WTC11 (cell line): ENCODE measurements around the gene FYN. TPM values are rescaled to one million over a fixed set of nuclear protein-coding genes. Genes with fewer than 3 reads are reported as not detected.

Source experiments
- ATAC-seq: fragments of 200-7000 bp; cut with Tn5 transposase; 2 replicates; pipeline ENCODE4 v1.10.0; 2021; ENCODE audit warnings: mild to moderate bottlenecking, moderate library complexity
- CTCF ChIA-PET: fragments of 300-600 bp; sonication (Branson Sonifier 250); formaldehyde crosslinking; loops from one replicate; lab custom pipeline; 2021; ENCODE audit warnings: antibody characterized with exemption; lab: Charles Lee
- POLR2A ChIA-PET: fragments of 350-600 bp; sonication (Branson Sonifier 250); formaldehyde crosslinking; loops from one replicate; lab custom pipeline; 2021; ENCODE audit warnings: antibody characterized with exemption; lab: Charles Lee
- DNase-seq: peaks from one replicate; pipeline ENCODE4 v3.0.0; 2021; ENCODE audit warnings: low spot score
- H3K27ac Mint-ChIP-seq: 2 replicates; pipeline ENCODE4 v1.8.0; 2021; ENCODE audit warnings: mixed read lengths
- H3K27me3 Mint-ChIP-seq: 2 replicates; pipeline ENCODE4 v1.8.0; 2021; ENCODE audit warnings: low read depth, mild to moderate bottlenecking, moderate library complexity, mixed read lengths
- H3K36me3 Mint-ChIP-seq: 2 replicates; pipeline ENCODE4 v1.8.0; 2021; ENCODE audit warnings: mixed read lengths
- H3K4me1 Mint-ChIP-seq: 2 replicates; pipeline ENCODE4 v1.8.0; 2022; ENCODE audit warnings: mixed read lengths
- H3K4me3 Mint-ChIP-seq: 2 replicates; pipeline ENCODE4 v1.8.0; 2021; ENCODE audit warnings: mild to moderate bottlenecking, moderate library complexity, mixed read lengths
- H3K9me3 Mint-ChIP-seq: 2 replicates; pipeline ENCODE4 v1.8.0; 2021; ENCODE audit warnings: mixed read lengths
- GABPB1 ChIP-seq: sonication (generic); formaldehyde crosslinking; IDR thresholded peaks from 2 replicates; pipeline ENCODE4 v1.8.1; 2023; ENCODE audit warnings: mild to moderate bottlenecking, missing genetic modification reagents
- KAT7 ChIP-seq: sonication (generic); formaldehyde crosslinking; IDR thresholded peaks from 2 replicates; pipeline ENCODE4 v1.8.1; 2023; ENCODE audit warnings: missing genetic modification reagents, mild to moderate bottlenecking, borderline replicate concordance
- NR1H2 ChIP-seq: sonication (generic); formaldehyde crosslinking; IDR thresholded peaks from 2 replicates; pipeline ENCODE4 v1.9.0; 2021; ENCODE audit warnings: mild to moderate bottlenecking, moderate library complexity, missing genetic modification reagents
- NR2C2 ChIP-seq: sonication (generic); formaldehyde crosslinking; IDR thresholded peaks from 2 replicates; pipeline ENCODE4 v1.8.0; 2022; ENCODE audit warnings: mild to moderate bottlenecking, missing genetic modification reagents
- ZNF317 ChIP-seq: sonication (generic); formaldehyde crosslinking; IDR thresholded peaks from 2 replicates; pipeline ENCODE4 v1.8.1; 2023; ENCODE audit warnings: low read depth, mild to moderate bottlenecking, moderate library complexity, missing genetic modification reagents, borderline replicate concordance
- ZNF396 ChIP-seq: fragments of 250-450 bp; sonication (Bioruptor Pico); IDR thresholded peaks from 2 replicates; pipeline ENCODE4 v1.8.0; 2021; ENCODE audit warnings: mild to moderate bottlenecking, moderate library complexity, borderline replicate concordance
- total RNA-seq: library from RNA; stranded (reverse); gene quantifications from 3 replicates; pipeline ENCODE4 v1.2.3, GENCODE V29; 2021
- TF ChIP-seq, protein P1 (sequence below): sonication (generic); formaldehyde crosslinking; IDR thresholded peaks from 2 replicates; pipeline ENCODE4 v1.8.0; 2023; ENCODE audit warnings: missing genetic modification reagents, mild to moderate bottlenecking, borderline replicate concordance
- TF ChIP-seq, protein P2 (sequence below): sonication (generic); formaldehyde crosslinking; conservative IDR thresholded peaks from 2 replicates; pipeline ENCODE4 v1.8.1; 2023; ENCODE audit warnings: mild to moderate bottlenecking, low read depth, missing genetic modification reagents, moderate library complexity
- TF ChIP-seq, protein P3 (sequence below): fragments of 250-450 bp; sonication (Bioruptor Pico); IDR thresholded peaks from 2 replicates; pipeline ENCODE4 v1.9.0; 2021; ENCODE audit warnings: mild to moderate bottlenecking
- TF ChIP-seq, protein P4 (sequence below): sonication (generic); formaldehyde crosslinking; IDR thresholded peaks from 2 replicates; pipeline ENCODE4 v1.8.0; 2022; ENCODE audit warnings: mild to moderate bottlenecking, missing genetic modification reagents
- TF ChIP-seq, protein P5 (sequence below): sonication (generic); formaldehyde crosslinking; IDR thresholded peaks from 2 replicates; pipeline ENCODE4 v1.8.1; 2022; ENCODE audit warnings: missing genetic modification reagents, borderline replicate concordance
- TF ChIP-seq, protein P6 (sequence below): fragments of 250-450 bp; sonication (Bioruptor Pico); IDR thresholded peaks from 2 replicates; pipeline ENCODE4 v1.9.0; 2021; ENCODE audit warnings: mild to moderate bottlenecking, borderline replicate concordance
- TF ChIP-seq, protein P7 (sequence below): sonication (generic); formaldehyde crosslinking; IDR thresholded peaks from 2 replicates; pipeline ENCODE4 v1.8.1; 2023; ENCODE audit warnings: mild to moderate bottlenecking, missing genetic modification reagents, borderline replicate concordance

The FYN gene
- total RNA-seq, 1 experiment from 2014 or later = 63.9 TPM

DNA sequence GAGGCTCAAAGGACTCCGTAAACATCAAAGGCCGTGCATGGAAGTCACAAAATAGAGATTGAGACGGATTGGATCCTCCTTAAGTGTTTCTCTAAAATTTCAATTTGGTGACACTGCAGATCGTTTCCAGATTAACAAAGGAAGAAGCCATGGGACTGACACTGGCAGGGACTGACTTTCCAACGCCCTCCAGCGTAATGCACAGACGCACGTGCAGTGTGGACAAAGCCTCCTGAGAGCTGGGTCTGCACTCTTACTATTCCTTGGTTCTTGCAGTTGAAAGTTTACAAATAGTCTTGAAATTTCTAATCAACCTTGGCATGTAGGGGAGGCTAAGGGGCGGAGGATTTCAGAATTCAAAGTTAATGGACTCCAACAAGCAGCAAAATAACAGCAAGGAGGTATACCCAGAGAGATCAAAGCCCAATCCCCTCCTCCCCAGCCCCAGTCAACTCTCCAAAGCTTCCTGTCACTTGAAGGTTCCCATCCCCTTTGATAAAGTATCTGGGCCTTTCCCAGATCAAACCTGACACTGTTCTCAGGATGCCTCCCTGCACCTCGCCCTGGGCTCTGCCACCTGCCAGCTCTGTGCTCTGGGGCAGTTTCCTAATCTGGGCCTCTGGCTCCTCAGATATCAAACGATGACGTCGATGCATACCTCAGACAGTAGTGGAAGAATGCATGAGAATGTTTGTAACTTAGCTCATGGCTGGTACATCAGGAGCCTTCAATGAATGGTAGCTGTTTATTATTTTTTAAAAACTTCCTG, 161.1 kb downstream of the FYN start:
- Mint-ChIP-seq H3K36me3 (no peaks in the 10 kb centered on the region), H3K4me1 (peaks cover 29% of the 10 kb centered on the region), H3K27me3 (no peaks in the 10 kb centered on the region), H3K27ac (0 out of 2 replicates have a peak overlapping the region, but pooled peaks have one; percentile 15), H3K4me3 (no peak overlapping the region), H3K9me3 (no peaks in the 10 kb centered on the region)
- DNase-seq (no peak), ATAC-seq (no peak)
- ChIA-PET CTCF (interaction anchor here (0.9 to 3.4 kb wide), 2 partner anchors 285 to 329 kb away, joined by 4 to 17 read pairs; no protein-coding TSS in a partner anchor), POLR2A (interaction anchor here (0.6 kb wide), 1 partner anchor 331 kb away, joined by 5 read pairs; no protein-coding TSS in a partner anchor)
- TF ChIP-seq, protein P1, sequence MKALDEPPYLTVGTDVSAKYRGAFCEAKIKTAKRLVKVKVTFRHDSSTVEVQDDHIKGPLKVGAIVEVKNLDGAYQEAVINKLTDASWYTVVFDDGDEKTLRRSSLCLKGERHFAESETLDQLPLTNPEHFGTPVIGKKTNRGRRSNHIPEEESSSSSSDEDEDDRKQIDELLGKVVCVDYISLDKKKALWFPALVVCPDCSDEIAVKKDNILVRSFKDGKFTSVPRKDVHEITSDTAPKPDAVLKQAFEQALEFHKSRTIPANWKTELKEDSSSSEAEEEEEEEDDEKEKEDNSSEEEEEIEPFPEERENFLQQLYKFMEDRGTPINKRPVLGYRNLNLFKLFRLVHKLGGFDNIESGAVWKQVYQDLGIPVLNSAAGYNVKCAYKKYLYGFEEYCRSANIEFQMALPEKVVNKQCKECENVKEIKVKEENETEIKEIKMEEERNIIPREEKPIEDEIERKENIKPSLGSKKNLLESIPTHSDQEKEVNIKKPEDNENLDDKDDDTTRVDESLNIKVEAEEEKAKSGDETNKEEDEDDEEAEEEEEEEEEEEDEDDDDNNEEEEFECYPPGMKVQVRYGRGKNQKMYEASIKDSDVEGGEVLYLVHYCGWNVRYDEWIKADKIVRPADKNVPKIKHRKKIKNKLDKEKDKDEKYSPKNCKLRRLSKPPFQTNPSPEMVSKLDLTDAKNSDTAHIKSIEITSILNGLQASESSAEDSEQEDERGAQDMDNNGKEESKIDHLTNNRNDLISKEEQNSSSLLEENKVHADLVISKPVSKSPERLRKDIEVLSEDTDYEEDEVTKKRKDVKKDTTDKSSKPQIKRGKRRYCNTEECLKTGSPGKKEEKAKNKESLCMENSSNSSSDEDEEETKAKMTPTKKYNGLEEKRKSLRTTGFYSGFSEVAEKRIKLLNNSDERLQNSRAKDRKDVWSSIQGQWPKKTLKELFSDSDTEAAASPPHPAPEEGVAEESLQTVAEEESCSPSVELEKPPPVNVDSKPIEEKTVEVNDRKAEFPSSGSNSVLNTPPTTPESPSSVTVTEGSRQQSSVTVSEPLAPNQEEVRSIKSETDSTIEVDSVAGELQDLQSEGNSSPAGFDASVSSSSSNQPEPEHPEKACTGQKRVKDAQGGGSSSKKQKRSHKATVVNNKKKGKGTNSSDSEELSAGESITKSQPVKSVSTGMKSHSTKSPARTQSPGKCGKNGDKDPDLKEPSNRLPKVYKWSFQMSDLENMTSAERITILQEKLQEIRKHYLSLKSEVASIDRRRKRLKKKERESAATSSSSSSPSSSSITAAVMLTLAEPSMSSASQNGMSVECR (CRISPR knock-in tag) = no peak
- TF ChIP-seq, protein P2, sequence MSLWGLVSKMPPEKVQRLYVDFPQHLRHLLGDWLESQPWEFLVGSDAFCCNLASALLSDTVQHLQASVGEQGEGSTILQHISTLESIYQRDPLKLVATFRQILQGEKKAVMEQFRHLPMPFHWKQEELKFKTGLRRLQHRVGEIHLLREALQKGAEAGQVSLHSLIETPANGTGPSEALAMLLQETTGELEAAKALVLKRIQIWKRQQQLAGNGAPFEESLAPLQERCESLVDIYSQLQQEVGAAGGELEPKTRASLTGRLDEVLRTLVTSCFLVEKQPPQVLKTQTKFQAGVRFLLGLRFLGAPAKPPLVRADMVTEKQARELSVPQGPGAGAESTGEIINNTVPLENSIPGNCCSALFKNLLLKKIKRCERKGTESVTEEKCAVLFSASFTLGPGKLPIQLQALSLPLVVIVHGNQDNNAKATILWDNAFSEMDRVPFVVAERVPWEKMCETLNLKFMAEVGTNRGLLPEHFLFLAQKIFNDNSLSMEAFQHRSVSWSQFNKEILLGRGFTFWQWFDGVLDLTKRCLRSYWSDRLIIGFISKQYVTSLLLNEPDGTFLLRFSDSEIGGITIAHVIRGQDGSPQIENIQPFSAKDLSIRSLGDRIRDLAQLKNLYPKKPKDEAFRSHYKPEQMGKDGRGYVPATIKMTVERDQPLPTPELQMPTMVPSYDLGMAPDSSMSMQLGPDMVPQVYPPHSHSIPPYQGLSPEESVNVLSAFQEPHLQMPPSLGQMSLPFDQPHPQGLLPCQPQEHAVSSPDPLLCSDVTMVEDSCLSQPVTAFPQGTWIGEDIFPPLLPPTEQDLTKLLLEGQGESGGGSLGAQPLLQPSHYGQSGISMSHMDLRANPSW (CRISPR knock-in tag) = no peak
- TF ChIP-seq ZNF396 (CRISPR knock-in tag) (no peak), GABPB1 (CRISPR knock-in tag) (no peak), ZNF317 (CRISPR knock-in tag) (no peak), NR2C2 (no peak), KAT7 (CRISPR knock-in tag) (no peak), NR1H2 (CRISPR knock-in tag) (no peak)
- TF ChIP-seq, protein P3, sequence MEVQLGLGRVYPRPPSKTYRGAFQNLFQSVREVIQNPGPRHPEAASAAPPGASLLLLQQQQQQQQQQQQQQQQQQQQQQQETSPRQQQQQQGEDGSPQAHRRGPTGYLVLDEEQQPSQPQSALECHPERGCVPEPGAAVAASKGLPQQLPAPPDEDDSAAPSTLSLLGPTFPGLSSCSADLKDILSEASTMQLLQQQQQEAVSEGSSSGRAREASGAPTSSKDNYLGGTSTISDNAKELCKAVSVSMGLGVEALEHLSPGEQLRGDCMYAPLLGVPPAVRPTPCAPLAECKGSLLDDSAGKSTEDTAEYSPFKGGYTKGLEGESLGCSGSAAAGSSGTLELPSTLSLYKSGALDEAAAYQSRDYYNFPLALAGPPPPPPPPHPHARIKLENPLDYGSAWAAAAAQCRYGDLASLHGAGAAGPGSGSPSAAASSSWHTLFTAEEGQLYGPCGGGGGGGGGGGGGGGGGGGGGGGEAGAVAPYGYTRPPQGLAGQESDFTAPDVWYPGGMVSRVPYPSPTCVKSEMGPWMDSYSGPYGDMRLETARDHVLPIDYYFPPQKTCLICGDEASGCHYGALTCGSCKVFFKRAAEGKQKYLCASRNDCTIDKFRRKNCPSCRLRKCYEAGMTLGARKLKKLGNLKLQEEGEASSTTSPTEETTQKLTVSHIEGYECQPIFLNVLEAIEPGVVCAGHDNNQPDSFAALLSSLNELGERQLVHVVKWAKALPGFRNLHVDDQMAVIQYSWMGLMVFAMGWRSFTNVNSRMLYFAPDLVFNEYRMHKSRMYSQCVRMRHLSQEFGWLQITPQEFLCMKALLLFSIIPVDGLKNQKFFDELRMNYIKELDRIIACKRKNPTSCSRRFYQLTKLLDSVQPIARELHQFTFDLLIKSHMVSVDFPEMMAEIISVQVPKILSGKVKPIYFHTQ = no peak
- TF ChIP-seq, protein P4, sequence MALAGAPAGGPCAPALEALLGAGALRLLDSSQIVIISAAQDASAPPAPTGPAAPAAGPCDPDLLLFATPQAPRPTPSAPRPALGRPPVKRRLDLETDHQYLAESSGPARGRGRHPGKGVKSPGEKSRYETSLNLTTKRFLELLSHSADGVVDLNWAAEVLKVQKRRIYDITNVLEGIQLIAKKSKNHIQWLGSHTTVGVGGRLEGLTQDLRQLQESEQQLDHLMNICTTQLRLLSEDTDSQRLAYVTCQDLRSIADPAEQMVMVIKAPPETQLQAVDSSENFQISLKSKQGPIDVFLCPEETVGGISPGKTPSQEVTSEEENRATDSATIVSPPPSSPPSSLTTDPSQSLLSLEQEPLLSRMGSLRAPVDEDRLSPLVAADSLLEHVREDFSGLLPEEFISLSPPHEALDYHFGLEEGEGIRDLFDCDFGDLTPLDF (CRISPR knock-in tag) = no peak
- TF ChIP-seq, protein P5, sequence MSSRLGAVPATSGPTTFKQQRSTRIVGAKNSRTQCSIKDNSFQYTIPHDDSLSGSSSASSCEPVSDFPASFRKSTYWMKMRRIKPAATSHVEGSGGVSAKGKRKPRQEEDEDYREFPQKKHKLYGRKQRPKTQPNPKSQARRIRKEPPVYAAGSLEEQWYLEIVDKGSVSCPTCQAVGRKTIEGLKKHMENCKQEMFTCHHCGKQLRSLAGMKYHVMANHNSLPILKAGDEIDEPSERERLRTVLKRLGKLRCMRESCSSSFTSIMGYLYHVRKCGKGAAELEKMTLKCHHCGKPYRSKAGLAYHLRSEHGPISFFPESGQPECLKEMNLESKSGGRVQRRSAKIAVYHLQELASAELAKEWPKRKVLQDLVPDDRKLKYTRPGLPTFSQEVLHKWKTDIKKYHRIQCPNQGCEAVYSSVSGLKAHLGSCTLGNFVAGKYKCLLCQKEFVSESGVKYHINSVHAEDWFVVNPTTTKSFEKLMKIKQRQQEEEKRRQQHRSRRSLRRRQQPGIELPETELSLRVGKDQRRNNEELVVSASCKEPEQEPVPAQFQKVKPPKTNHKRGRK (CRISPR knock-in tag) = no peak
- TF ChIP-seq, protein P6, sequence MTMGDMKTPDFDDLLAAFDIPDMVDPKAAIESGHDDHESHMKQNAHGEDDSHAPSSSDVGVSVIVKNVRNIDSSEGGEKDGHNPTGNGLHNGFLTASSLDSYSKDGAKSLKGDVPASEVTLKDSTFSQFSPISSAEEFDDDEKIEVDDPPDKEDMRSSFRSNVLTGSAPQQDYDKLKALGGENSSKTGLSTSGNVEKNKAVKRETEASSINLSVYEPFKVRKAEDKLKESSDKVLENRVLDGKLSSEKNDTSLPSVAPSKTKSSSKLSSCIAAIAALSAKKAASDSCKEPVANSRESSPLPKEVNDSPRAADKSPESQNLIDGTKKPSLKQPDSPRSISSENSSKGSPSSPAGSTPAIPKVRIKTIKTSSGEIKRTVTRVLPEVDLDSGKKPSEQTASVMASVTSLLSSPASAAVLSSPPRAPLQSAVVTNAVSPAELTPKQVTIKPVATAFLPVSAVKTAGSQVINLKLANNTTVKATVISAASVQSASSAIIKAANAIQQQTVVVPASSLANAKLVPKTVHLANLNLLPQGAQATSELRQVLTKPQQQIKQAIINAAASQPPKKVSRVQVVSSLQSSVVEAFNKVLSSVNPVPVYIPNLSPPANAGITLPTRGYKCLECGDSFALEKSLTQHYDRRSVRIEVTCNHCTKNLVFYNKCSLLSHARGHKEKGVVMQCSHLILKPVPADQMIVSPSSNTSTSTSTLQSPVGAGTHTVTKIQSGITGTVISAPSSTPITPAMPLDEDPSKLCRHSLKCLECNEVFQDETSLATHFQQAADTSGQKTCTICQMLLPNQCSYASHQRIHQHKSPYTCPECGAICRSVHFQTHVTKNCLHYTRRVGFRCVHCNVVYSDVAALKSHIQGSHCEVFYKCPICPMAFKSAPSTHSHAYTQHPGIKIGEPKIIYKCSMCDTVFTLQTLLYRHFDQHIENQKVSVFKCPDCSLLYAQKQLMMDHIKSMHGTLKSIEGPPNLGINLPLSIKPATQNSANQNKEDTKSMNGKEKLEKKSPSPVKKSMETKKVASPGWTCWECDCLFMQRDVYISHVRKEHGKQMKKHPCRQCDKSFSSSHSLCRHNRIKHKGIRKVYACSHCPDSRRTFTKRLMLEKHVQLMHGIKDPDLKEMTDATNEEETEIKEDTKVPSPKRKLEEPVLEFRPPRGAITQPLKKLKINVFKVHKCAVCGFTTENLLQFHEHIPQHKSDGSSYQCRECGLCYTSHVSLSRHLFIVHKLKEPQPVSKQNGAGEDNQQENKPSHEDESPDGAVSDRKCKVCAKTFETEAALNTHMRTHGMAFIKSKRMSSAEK (CRISPR knock-in tag) = no peak
- TF ChIP-seq, protein P7, sequence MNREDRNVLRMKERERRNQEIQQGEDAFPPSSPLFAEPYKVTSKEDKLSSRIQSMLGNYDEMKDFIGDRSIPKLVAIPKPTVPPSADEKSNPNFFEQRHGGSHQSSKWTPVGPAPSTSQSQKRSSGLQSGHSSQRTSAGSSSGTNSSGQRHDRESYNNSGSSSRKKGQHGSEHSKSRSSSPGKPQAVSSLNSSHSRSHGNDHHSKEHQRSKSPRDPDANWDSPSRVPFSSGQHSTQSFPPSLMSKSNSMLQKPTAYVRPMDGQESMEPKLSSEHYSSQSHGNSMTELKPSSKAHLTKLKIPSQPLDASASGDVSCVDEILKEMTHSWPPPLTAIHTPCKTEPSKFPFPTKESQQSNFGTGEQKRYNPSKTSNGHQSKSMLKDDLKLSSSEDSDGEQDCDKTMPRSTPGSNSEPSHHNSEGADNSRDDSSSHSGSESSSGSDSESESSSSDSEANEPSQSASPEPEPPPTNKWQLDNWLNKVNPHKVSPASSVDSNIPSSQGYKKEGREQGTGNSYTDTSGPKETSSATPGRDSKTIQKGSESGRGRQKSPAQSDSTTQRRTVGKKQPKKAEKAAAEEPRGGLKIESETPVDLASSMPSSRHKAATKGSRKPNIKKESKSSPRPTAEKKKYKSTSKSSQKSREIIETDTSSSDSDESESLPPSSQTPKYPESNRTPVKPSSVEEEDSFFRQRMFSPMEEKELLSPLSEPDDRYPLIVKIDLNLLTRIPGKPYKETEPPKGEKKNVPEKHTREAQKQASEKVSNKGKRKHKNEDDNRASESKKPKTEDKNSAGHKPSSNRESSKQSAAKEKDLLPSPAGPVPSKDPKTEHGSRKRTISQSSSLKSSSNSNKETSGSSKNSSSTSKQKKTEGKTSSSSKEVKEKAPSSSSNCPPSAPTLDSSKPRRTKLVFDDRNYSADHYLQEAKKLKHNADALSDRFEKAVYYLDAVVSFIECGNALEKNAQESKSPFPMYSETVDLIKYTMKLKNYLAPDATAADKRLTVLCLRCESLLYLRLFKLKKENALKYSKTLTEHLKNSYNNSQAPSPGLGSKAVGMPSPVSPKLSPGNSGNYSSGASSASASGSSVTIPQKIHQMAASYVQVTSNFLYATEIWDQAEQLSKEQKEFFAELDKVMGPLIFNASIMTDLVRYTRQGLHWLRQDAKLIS (CRISPR knock-in tag) = no peak
